Nephron (organoid): Measurements from ENCODE around the gene MRE11.

Experiments
- H3K27ac Mint-ChIP-seq, 3 experiments: 2 replicates each; pipeline ENCODE4 v1.8.0; 2020; ENCODE audit warnings: mixed read lengths in 3 of 3, mild to moderate bottlenecking in 2 of 3, moderate library complexity in 1 of 3
- H3K27me3 Mint-ChIP-seq: 2 replicates; pipeline ENCODE4 v1.8.0; 2021; ENCODE audit warnings: low read depth, mild to moderate bottlenecking, moderate library complexity, mixed read lengths
- H3K36me3 Mint-ChIP-seq: 2 replicates; pipeline ENCODE4 v1.8.0; 2020; ENCODE audit warnings: low read depth, mixed read lengths
- H3K4me1 Mint-ChIP-seq: 2 replicates; pipeline ENCODE4 v1.8.0; 2020; ENCODE audit warnings: mixed read lengths
- H3K4me3 Mint-ChIP-seq, 3 experiments: 2 replicates each; pipeline ENCODE4 v1.8.0; 2020; ENCODE audit warnings: mild to moderate bottlenecking in 3 of 3, mixed read lengths in 3 of 3, moderate library complexity in 2 of 3
- H3K9me3 Mint-ChIP-seq: 2 replicates; pipeline ENCODE4 v1.8.0; 2020; ENCODE audit warnings: mixed read lengths
- CTCF ChIP-seq, 3 experiments: fragments of 200-600 bp; sonication (generic); IDR thresholded peaks; one replicate each; pipeline ENCODE4 v1.5.0; 2021; ENCODE audit warnings: antibody characterized with exemption in 3 of 3; ENCODE audit not compliant: unreplicated experiment in 3 of 3

Gene MRE11

GRCh38 chr11:94454301-94454700, 39.3 kb downstream of the MRE11 start:
- H3K9me3 Mint-ChIP-seq = no peaks in the 10 kb centered on the region
- TF ChIP-seq CTCF (IDR thresholded peaks at IDR 0.05; ENCODE audit: unreplicated experiment in 3 of 3) = no peak
- no peaks in the 10 kb centered on the region for H3K4me1 Mint-ChIP-seq
- H3K36me3 Mint-ChIP-seq = peaks cover 17% of the 10 kb centered on the region
- no peak overlapping the region for H3K4me3 Mint-ChIP-seq
- H3K27me3 Mint-ChIP-seq = no peaks in the 10 kb centered on the region
- H3K27ac Mint-ChIP-seq = no peak overlapping the region

DNA sequence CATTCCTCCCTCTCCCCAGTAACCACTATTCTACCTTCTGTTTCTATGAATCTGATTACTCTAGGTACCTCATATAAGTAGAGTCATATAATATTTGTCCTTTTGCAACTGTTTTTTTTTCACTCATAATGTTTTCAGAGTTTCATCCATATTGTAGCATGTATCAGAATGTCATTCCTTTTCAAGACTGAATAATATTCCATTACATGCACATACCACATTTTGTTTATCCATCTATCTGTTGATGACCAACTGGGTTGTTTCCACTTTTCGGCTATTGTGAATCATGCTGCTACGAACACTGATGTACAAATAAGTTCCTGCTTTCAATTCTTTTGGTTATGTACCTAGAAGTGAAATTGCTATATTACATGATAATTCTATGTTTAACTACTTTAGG, 40.7 kb downstream of the MRE11 start:
- Mint-ChIP-seq H3K27ac (no peak overlapping the region), H3K4me1 (no peaks in the 10 kb centered on the region), H3K27me3 (no peaks in the 10 kb centered on the region), H3K36me3 (peaks cover 16% of the 10 kb centered on the region), H3K9me3 (no peaks in the 10 kb centered on the region), H3K4me3 (no peak overlapping the region)
- no peak for TF ChIP-seq CTCF (IDR thresholded peaks at IDR 0.05; ENCODE audit: unreplicated experiment in 3 of 3)

DNA sequence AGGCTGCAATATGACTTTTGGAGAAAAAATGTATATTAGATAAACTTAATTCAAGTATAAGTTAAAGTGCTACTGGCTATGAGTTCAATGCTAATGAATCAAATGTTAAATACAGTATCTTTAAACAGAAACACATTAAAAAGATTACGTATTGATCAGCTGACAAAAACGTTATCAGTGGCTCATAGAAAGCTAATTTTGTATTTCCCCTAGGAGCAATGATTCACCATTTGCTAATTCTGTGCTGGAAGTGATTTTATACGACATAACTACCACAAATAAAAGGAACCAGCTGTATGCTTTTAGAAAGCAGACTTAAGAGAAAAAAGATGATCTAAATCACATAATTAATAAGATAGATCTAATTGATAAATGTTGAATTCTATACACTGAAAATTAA, 43.6 kb downstream of the MRE11 start:
- Mint-ChIP-seq H3K4me1 (no peaks in the 10 kb centered on the region), H3K36me3 (peaks cover 24% of the 10 kb centered on the region), H3K27me3 (no peaks in the 10 kb centered on the region), H3K27ac (no peak overlapping the region), H3K9me3 (no peaks in the 10 kb centered on the region), H3K4me3 (no peak overlapping the region)
- TF ChIP-seq CTCF (IDR thresholded peaks at IDR 0.05; ENCODE audit: unreplicated experiment in 3 of 3) = no peak

- TF ChIP-seq CTCF (IDR thresholded peaks at IDR 0.05; ENCODE audit: unreplicated experiment in 3 of 3) = no peak
- Mint-ChIP-seq H3K36me3 (peaks cover 23% of the 10 kb centered on the region), H3K27ac (no peak overlapping the region), H3K4me1 (no peaks in the 10 kb centered on the region), H3K27me3 (no peaks in the 10 kb centered on the region), H3K9me3 (no peaks in the 10 kb centered on the region), H3K4me3 (no peak overlapping the region)
These were observed 44.2 kb downstream of the MRE11 start for GRCh38 chr11:94449437-94449836.

GRCh38 chr11:94449029-94449428, 44.6 kb downstream of the MRE11 start:
- Mint-ChIP-seq H3K36me3 (peaks cover 26% of the 10 kb centered on the region), H3K4me1 (no peaks in the 10 kb centered on the region), H3K9me3 (no peaks in the 10 kb centered on the region), H3K27me3 (no peaks in the 10 kb centered on the region), H3K27ac (no peak overlapping the region), H3K4me3 (no peak overlapping the region)
- TF ChIP-seq CTCF (IDR thresholded peaks at IDR 0.05; ENCODE audit: unreplicated experiment in 3 of 3) = no peak

DNA sequence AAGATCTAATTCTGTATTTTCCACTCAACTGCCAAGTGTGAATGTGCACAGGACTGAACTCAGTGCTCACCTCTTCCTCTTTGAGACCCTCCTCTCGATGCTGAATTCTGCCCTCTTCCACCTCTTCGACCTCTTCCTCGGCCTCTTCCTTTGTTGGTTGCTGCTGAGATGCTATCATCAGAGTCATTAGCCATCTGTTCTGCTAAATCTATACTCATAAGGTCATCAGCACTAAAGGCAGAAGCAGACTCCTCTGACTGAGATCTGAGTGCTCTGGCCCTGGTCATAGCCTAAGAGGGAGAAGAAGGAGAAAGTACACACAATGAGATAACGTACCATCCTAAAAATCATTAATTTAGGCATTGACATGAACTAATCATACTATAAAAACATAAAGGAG, 46.5 kb downstream of the MRE11 start:
- Mint-ChIP-seq H3K36me3 (peaks cover 24% of the 10 kb centered on the region), H3K27ac (no peak overlapping the region), H3K4me1 (no peaks in the 10 kb centered on the region), H3K27me3 (no peaks in the 10 kb centered on the region), H3K9me3 (no peaks in the 10 kb centered on the region), H3K4me3 (no peak overlapping the region)
- TF ChIP-seq CTCF (IDR thresholded peaks at IDR 0.05; ENCODE audit: unreplicated experiment in 3 of 3) = no peak
